ENCODE measurements around the gene GOLPH3. TPM values are rescaled to one million over a fixed set of nuclear protein-coding genes. Genes with fewer than 3 reads are reported as not detected.

GOLPH3 gene
- polyA plus RNA-seq, 4 donors = 53.0 to 93.2 (median 74.4) TPM

DNA sequence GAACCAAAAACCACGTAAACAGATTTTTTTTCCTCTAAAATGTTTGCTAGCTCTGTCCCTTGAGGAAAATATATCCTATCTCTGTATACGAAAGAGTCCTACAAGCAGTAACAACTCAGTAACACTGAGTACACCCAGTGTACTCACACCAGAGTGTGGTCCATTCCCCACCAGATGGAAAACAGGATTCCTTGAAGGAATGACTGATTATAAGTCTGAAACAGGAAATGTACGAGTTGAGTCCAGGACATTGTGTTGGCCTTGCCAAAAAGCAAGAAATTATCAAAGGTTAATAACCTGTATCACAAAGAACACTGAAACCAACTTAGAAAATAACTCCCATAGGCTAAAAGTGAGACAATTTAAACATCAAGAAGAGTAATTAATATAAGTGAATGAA lies 20.4 kb downstream of the GOLPH3 start:
- WGBS, 3 donors = 56 to 62% (median 58%) methylated on average over 3 of the region's 3 CpGs
- DNase-seq = no peak
- Histone ChIP-seq H3K27ac (ENCODE audit: low read depth in 1 of 3, low read length in 2 of 3) (no peak overlapping the region), H3K4me1 (ENCODE audit: control insufficient read depth in 3 of 3, insufficient read depth in 2 of 3, low read depth in 1 of 3, low read length in 2 of 3) (peaks cover 0 to 5% (median 5%) of the 10 kb centered on the region in 3 donors), H3K9me3 (ENCODE audit: control insufficient read depth in 2 of 2, insufficient read depth in 1 of 2, low read depth in 1 of 2, low read length in 1 of 2) (no peaks in the 10 kb centered on the region), H3K4me3 (ENCODE audit: low read depth in 1 of 3, low read length in 3 of 3) (no peak overlapping the region), H3K36me3 (ENCODE audit: control insufficient read depth in 3 of 3, insufficient read depth in 2 of 3, low read depth in 1 of 3, low read length in 3 of 3) (peaks cover 0 to 35% (median 0%) of the 10 kb centered on the region in 3 donors), H3K27me3 (ENCODE audit: control insufficient read depth in 3 of 3, insufficient read depth in 3 of 3, low read length in 3 of 3) (no peaks in the 10 kb centered on the region)
- no peak for FAIRE-seq

- no peak for FAIRE-seq
- Histone ChIP-seq H3K4me3 (ENCODE audit: low read depth in 1 of 3, low read length in 3 of 3) (no peak overlapping the region), H3K27ac (ENCODE audit: low read depth in 1 of 3, low read length in 2 of 3) (no peak overlapping the region), H3K36me3 (ENCODE audit: control insufficient read depth in 3 of 3, insufficient read depth in 2 of 3, low read depth in 1 of 3, low read length in 3 of 3) (peaks cover 0 to 28% (median 0%) of the 10 kb centered on the region in 3 donors), H3K9me3 (ENCODE audit: control insufficient read depth in 2 of 2, insufficient read depth in 1 of 2, low read depth in 1 of 2, low read length in 1 of 2) (no peaks in the 10 kb centered on the region), H3K27me3 (ENCODE audit: control insufficient read depth in 3 of 3, insufficient read depth in 3 of 3, low read length in 3 of 3) (no peaks in the 10 kb centered on the region), H3K4me1 (ENCODE audit: control insufficient read depth in 3 of 3, insufficient read depth in 2 of 3, low read depth in 1 of 3, low read length in 2 of 3) (peaks cover 0 to 5% (median 2%) of the 10 kb centered on the region in 3 donors)
- 89 to 93% (median 93%) methylated on average over 6 of the region's 6 CpGs for WGBS, 3 donors
- no peak for DNase-seq
Measured at GRCh38 chr5:32151198-32151597, 22.9 kb downstream of the GOLPH3 start.

DNA sequence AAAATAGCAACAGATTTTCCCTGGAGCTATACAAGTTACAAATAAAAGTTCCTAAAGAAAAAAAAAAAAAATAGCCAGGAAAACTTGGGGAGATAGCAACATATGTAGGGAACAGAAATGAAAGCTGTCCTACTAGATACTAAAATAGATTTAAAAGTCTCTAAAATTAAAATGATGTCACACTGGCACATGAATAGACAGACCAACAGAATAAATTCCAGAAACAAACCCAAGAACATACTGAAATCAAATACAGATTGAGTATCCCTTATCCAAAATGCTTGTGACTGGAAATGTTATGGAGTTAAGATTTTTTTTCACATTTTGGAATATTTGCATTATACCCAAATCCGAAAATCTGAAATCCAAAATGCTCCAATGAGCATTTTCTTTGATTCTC lies 23.8 kb downstream of the GOLPH3 start:
- peaks cover 0 to 6% (median 5%) of the 10 kb centered on the region in 3 donors for H3K4me1 ChIP-seq (ENCODE audit: control insufficient read depth in 3 of 3, insufficient read depth in 2 of 3, low read depth in 1 of 3, low read length in 2 of 3)
- no peak for FAIRE-seq
- DNase-seq = no peak
- no peak overlapping the region for H3K27ac ChIP-seq (ENCODE audit: low read depth in 1 of 3, low read length in 2 of 3)
- H3K9me3 ChIP-seq (ENCODE audit: control insufficient read depth in 2 of 2, insufficient read depth in 1 of 2, low read depth in 1 of 2, low read length in 1 of 2) = no peaks in the 10 kb centered on the region
- no peak overlapping the region for H3K4me3 ChIP-seq (ENCODE audit: low read depth in 1 of 3, low read length in 3 of 3)
- no peaks in the 10 kb centered on the region for H3K27me3 ChIP-seq (ENCODE audit: control insufficient read depth in 3 of 3, insufficient read depth in 3 of 3, low read length in 3 of 3)
- peaks cover 0 to 28% (median 0%) of the 10 kb centered on the region in 3 donors for H3K36me3 ChIP-seq (ENCODE audit: control insufficient read depth in 3 of 3, insufficient read depth in 2 of 3, low read depth in 1 of 3, low read length in 3 of 3)
- 90 to 97% (median 91%) methylated on average over 1 of the region's 1 CpG for WGBS, 3 donors

DNA sequence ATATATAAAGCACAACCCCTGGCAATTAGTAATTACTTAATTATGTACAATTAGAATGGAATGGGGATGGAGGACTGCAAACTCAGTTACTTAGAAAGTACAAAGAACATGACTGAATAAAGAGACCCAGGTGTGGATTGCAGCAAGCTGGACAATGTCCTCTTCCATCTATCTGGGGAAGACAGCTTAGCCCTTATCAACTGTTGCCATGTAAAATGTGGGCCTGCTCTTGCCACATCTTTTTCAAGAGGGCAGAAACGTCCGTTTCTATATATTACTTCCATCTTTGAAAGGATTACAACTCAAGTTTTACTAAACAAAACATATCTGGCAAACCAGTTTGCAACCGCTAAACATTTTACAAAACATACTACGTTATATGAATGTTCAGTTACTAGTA lies 26.2 kb downstream of the GOLPH3 start:
- H3K27me3 ChIP-seq (ENCODE audit: control insufficient read depth in 3 of 3, insufficient read depth in 3 of 3, low read length in 3 of 3) = no peaks in the 10 kb centered on the region
- H3K36me3 ChIP-seq (ENCODE audit: control insufficient read depth in 3 of 3, insufficient read depth in 2 of 3, low read depth in 1 of 3, low read length in 3 of 3) = peaks cover 0 to 22% (median 0%) of the 10 kb centered on the region in 3 donors
- no peak for FAIRE-seq
- DNase-seq = no peak
- H3K4me1 ChIP-seq (ENCODE audit: control insufficient read depth in 3 of 3, insufficient read depth in 2 of 3, low read depth in 1 of 3, low read length in 2 of 3) = peaks cover 0 to 11% (median 0%) of the 10 kb centered on the region in 3 donors
- no peaks in the 10 kb centered on the region for H3K9me3 ChIP-seq (ENCODE audit: control insufficient read depth in 2 of 2, insufficient read depth in 1 of 2, low read depth in 1 of 2, low read length in 1 of 2)
- no peak overlapping the region for H3K27ac ChIP-seq (ENCODE audit: low read depth in 1 of 3, low read length in 2 of 3)
- H3K4me3 ChIP-seq (ENCODE audit: low read depth in 1 of 3, low read length in 3 of 3) = no peak overlapping the region
- WGBS, 3 donors = 85 to 89% (median 89%) methylated on average over 4 of the region's 4 CpGs

- Histone ChIP-seq H3K4me3 (ENCODE audit: low read depth in 1 of 3, low read length in 3 of 3) (peak overlapping the region in 1 of 3 donors; percentile 15), H3K36me3 (ENCODE audit: control insufficient read depth in 3 of 3, insufficient read depth in 2 of 3, low read depth in 1 of 3, low read length in 3 of 3) (peaks cover 0 to 18% (median 0%) of the 10 kb centered on the region in 3 donors), H3K4me1 (ENCODE audit: control insufficient read depth in 3 of 3, insufficient read depth in 2 of 3, low read depth in 1 of 3, low read length in 2 of 3) (peaks cover 0 to 11% (median 0%) of the 10 kb centered on the region in 3 donors), H3K27me3 (ENCODE audit: control insufficient read depth in 3 of 3, insufficient read depth in 3 of 3, low read length in 3 of 3) (no peaks in the 10 kb centered on the region), H3K27ac (ENCODE audit: low read depth in 1 of 3, low read length in 2 of 3) (no peak overlapping the region), H3K9me3 (ENCODE audit: control insufficient read depth in 2 of 2, insufficient read depth in 1 of 2, low read depth in 1 of 2, low read length in 1 of 2) (no peaks in the 10 kb centered on the region)
- WGBS, 3 donors = 64 to 67% (median 66%) methylated on average over 3 of the region's 3 CpGs
- DNase-seq (no peak), FAIRE-seq (no peak)
Measured at GRCh38 chr5:32147236-32147635, 26.9 kb downstream of the GOLPH3 start.

DNA sequence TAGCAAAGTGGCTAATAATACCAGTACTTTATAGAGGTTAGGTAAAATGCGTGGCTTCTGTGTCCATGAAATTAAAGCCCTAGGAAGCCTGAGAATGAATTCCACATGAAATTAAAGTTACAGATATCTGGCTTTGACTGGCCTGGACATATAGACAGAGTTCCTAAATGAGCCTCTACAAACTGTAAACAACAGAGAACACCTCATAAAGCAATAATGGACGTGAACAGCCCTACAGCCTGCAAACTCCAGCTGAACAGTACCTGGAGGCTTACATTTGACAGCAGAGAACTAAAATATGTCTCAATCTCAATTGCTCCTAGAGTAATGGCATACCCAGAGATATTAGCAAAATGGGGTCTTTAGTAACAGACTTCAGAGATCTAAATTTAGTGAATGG lies 28.7 kb downstream of the GOLPH3 start:
- FAIRE-seq (no peak), DNase-seq (no peak)
- Histone ChIP-seq H3K27ac (ENCODE audit: low read depth in 1 of 3, low read length in 2 of 3) (no peak overlapping the region), H3K4me3 (ENCODE audit: low read depth in 1 of 3, low read length in 3 of 3) (no peak overlapping the region), H3K4me1 (ENCODE audit: control insufficient read depth in 3 of 3, insufficient read depth in 2 of 3, low read depth in 1 of 3, low read length in 2 of 3) (peaks cover 0 to 11% (median 0%) of the 10 kb centered on the region in 3 donors), H3K36me3 (ENCODE audit: control insufficient read depth in 3 of 3, insufficient read depth in 2 of 3, low read depth in 1 of 3, low read length in 3 of 3) (peaks cover 0 to 21% (median 0%) of the 10 kb centered on the region in 3 donors), H3K27me3 (ENCODE audit: control insufficient read depth in 3 of 3, insufficient read depth in 3 of 3, low read length in 3 of 3) (no peaks in the 10 kb centered on the region), H3K9me3 (ENCODE audit: control insufficient read depth in 2 of 2, insufficient read depth in 1 of 2, low read depth in 1 of 2, low read length in 1 of 2) (no peaks in the 10 kb centered on the region)
- WGBS, 3 donors = 44 to 74% (median 73%) methylated on average over 2 of the region's 2 CpGs

GRCh38 chr5:32144378-32145207 lies 29.5 kb downstream of the GOLPH3 start:
- peaks cover 0 to 11% (median 0%) of the 10 kb centered on the region in 3 donors for H3K4me1 ChIP-seq (ENCODE audit: control insufficient read depth in 3 of 3, insufficient read depth in 2 of 3, low read depth in 1 of 3, low read length in 2 of 3)
- H3K36me3 ChIP-seq (ENCODE audit: control insufficient read depth in 3 of 3, insufficient read depth in 2 of 3, low read depth in 1 of 3, low read length in 3 of 3) = peaks cover 0 to 23% (median 0%) of the 10 kb centered on the region in 3 donors
- H3K4me3 ChIP-seq (ENCODE audit: low read depth in 1 of 3, low read length in 3 of 3) = no peak overlapping the region
- no peak overlapping the region for H3K27ac ChIP-seq (ENCODE audit: low read depth in 1 of 3, low read length in 2 of 3)
- FAIRE-seq (no peak), DNase-seq (no peak)
- WGBS, 3 donors = 93 to 96% (median 95%) methylated on average over 5 of the region's 5 CpGs
- no peaks in the 10 kb centered on the region for H3K9me3 ChIP-seq (ENCODE audit: control insufficient read depth in 2 of 2, insufficient read depth in 1 of 2, low read depth in 1 of 2, low read length in 1 of 2)
- H3K27me3 ChIP-seq (ENCODE audit: control insufficient read depth in 3 of 3, insufficient read depth in 3 of 3, low read length in 3 of 3) = no peaks in the 10 kb centered on the region

GRCh38 chr5:32143617-32144377 lies 30.3 kb downstream of the GOLPH3 start:
- DNase-seq = no peak
- Histone ChIP-seq H3K9me3 (ENCODE audit: control insufficient read depth in 2 of 2, insufficient read depth in 1 of 2, low read depth in 1 of 2, low read length in 1 of 2) (no peaks in the 10 kb centered on the region), H3K4me1 (ENCODE audit: control insufficient read depth in 3 of 3, insufficient read depth in 2 of 3, low read depth in 1 of 3, low read length in 2 of 3) (peaks cover 0 to 11% (median 0%) of the 10 kb centered on the region in 3 donors), H3K27me3 (ENCODE audit: control insufficient read depth in 3 of 3, insufficient read depth in 3 of 3, low read length in 3 of 3) (no peaks in the 10 kb centered on the region), H3K4me3 (ENCODE audit: low read depth in 1 of 3, low read length in 3 of 3) (no peak overlapping the region), H3K27ac (ENCODE audit: low read depth in 1 of 3, low read length in 2 of 3) (no peak overlapping the region), H3K36me3 (ENCODE audit: control insufficient read depth in 3 of 3, insufficient read depth in 2 of 3, low read depth in 1 of 3, low read length in 3 of 3) (peaks cover 0 to 23% (median 3%) of the 10 kb centered on the region in 3 donors)
- WGBS, 3 donors = 83 to 91% (median 89%) methylated on average over 6 of the region's 6 CpGs
- no peak for FAIRE-seq

All from small intestine (tissue), 7 donors.